Right ventricle myocardium superior (tissue), 1 donor: ENCODE data around the gene AGFG2. TPM values are rescaled to one million over a fixed set of nuclear protein-coding genes. Genes with fewer than 3 reads are reported as not detected.

ENCODE experiments used
- ATAC-seq: fragments of 200-7000 bp; cut with Tn5 transposase; one replicate; pipeline ENCODE4 v1.9.1; 2020; ENCODE audit warnings: mild to moderate bottlenecking; ENCODE audit not compliant: poor library complexity
- DNase-seq: peaks from one replicate; pipeline ENCODE4 v3.0.0-alpha.2; 2020
- intact Hi-C: fragments of 100-400 bp; cut with DNase I; formaldehyde crosslinking; loops from one replicate; pipeline ENCODE4 v1.11.2; 2022
- total RNA-seq: library from RNA; stranded (reverse); fragmentation: NEBNext Ultra II Directional; extraction: Animal tissue kit (Norgen Biotek cat#: 25700); gene quantifications from one replicate; pipeline ENCODE4 v1.2.1, GENCODE V29; 2021
- donor health status: DM: no; HTN: yes; CAD: no; lungs with severe emphysema.

Gene AGFG2
- total RNA-seq, 1 donor from 2014 or later = 19.8 TPM

- no peak for DNase-seq
- intact Hi-C loops = no loop called here
- ATAC-seq = no peak
These were observed 75.4 kb downstream of the AGFG2 start for GRCh38 chr7:100614308-100614861.

Other genes starting within 250 kb of the AGFG2 start
- gene SPDYE3, start 231.5 kb upstream of the AGFG2 start, total RNA-seq = not detected
- gene PILRB, start 181.1 kb upstream of the AGFG2 start, total RNA-seq = 8.8 TPM
- 3.6 TPM for gene PILRA, start 165.7 kb upstream of the AGFG2 start, total RNA-seq
- gene ZCWPW1, start 110.5 kb upstream of the AGFG2 start, total RNA-seq = 5.4 TPM
- gene MEPCE, start 109.4 kb upstream of the AGFG2 start, total RNA-seq = 22.2 TPM
- 10.9 TPM for gene PPP1R35, start 102.7 kb upstream of the AGFG2 start, total RNA-seq
- 0.81 TPM for gene SPACDR, start 74.9 kb upstream of the AGFG2 start, total RNA-seq
- 47.4 TPM for gene TSC22D4, start 60.0 kb upstream of the AGFG2 start, total RNA-seq
- 0.16 TPM for gene NYAP1, start 55.3 kb upstream of the AGFG2 start, total RNA-seq
- 0.54 TPM for gene SAP25, start 34.7 kb downstream of the AGFG2 start, total RNA-seq
- gene LRCH4, start 46.9 kb downstream of the AGFG2 start, total RNA-seq = 22.8 TPM
- gene FBXO24, start 47.1 kb downstream of the AGFG2 start, total RNA-seq = 0.35 TPM
- 42.2 TPM for gene PCOLCE, start 63.2 kb downstream of the AGFG2 start, total RNA-seq
- 9.3 TPM for gene MOSPD3, start 73.3 kb downstream of the AGFG2 start, total RNA-seq
- 0.13 TPM for gene TFR2, start 102.3 kb downstream of the AGFG2 start, total RNA-seq
- gene ACTL6B, start 117.2 kb downstream of the AGFG2 start, total RNA-seq = not detected
- gene GNB2, start 134.5 kb downstream of the AGFG2 start, total RNA-seq = 101 TPM
- gene GIGYF1, start 155.0 kb downstream of the AGFG2 start, total RNA-seq = 23.5 TPM
- gene POP7, start 166.9 kb downstream of the AGFG2 start, total RNA-seq = 27.1 TPM
- gene EPO, start 181.3 kb downstream of the AGFG2 start, total RNA-seq = not detected
- not detected for gene ZAN, start 194.4 kb downstream of the AGFG2 start, total RNA-seq